ENCODE measurements around the gene HAND2. TPM values are rescaled to one million over a fixed set of nuclear protein-coding genes. Genes with fewer than 3 reads are reported as not detected.

HAND2 gene
- total and polyA plus RNA-seq, 12 donors = 0.11 to 56.1 (median 15.7) TPM

DNA sequence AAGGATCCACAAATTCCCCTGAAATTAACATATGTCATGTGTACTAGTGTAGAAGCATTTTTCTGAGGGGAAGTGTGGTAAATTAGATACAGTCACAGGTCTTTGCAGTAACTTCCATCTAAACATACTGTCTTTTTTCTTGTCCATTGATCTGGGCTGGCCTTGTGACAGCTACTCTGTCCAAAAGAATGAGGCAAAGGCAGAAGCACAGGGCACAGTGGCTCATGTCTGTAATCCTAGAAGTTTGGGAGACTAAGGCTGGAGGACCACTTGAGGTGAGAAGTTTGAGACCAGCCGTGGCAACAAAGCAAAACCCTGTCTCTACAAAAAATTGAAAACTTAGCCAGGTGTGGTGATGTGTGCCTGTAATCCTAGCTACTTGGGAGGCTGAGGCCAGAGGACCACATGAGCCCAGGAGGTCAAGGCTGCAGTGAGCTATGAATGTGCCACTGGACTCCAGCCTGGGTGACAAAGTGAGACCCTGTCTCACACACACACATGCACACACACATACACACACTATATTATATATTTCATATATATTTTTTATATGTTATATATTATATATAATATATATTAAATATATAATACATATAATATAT is 47.6 kb downstream of the HAND2 start:
- WGBS, 4 donors = 95 to 100% (median 100%) methylated on average over 1 of the region's 1 CpG

DNA sequence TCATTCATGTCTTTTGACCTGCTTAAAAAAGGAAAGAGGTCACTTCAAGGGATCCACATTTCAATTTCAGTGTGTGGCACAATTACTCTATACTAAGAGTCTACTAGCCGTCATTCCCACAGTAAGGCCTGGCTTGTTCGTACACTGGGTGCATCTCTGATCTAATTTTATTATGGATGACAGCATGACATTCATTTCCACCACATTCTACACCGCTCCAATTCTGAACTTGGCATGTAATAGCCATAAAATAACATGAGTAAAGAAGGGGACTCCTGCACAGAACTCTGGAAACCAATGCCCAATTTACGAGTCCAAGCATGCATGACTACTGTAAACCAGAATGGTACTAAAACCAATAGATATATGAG is 51.1 kb downstream of the HAND2 start:
- Histone ChIP-seq H3K4me3 (no peak overlapping the region), H3K36me3 (replicated peaks in 1 of 2) (no peaks in the 10 kb centered on the region), H3K27ac (no peak overlapping the region), H3K27me3 (no peaks in the 10 kb centered on the region), H3K4me1 (replicated peaks in 1 of 2) (no peaks in the 10 kb centered on the region), H3K9me3 (replicated peaks in 1 of 3) (no peaks in the 10 kb centered on the region)
- TF ChIP-seq, protein P1, sequence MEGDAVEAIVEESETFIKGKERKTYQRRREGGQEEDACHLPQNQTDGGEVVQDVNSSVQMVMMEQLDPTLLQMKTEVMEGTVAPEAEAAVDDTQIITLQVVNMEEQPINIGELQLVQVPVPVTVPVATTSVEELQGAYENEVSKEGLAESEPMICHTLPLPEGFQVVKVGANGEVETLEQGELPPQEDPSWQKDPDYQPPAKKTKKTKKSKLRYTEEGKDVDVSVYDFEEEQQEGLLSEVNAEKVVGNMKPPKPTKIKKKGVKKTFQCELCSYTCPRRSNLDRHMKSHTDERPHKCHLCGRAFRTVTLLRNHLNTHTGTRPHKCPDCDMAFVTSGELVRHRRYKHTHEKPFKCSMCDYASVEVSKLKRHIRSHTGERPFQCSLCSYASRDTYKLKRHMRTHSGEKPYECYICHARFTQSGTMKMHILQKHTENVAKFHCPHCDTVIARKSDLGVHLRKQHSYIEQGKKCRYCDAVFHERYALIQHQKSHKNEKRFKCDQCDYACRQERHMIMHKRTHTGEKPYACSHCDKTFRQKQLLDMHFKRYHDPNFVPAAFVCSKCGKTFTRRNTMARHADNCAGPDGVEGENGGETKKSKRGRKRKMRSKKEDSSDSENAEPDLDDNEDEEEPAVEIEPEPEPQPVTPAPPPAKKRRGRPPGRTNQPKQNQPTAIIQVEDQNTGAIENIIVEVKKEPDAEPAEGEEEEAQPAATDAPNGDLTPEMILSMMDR (IDR thresholded peaks at IDR 0.05) = no peak
- no peak for TF ChIP-seq POLR2A (IDR thresholded peaks at IDR 0.05)
- DNase-seq = no peak
- WGBS, 4 donors = 68 to 88% (median 84%) methylated on average over 4 of the region's 4 CpGs
- intact Hi-C loops (cut with DNase I) = no loop called here

More for the DNA sequence above, 47.6 kb downstream of the HAND2 start:
- intact Hi-C loops (cut with DNase I) = no loop called here
- peak in 1 of 7 donors; percentile 65 for DNase-seq
- H3K36me3 ChIP-seq (replicated peaks in 1 of 2) = no peaks in the 10 kb centered on the region
- no peak for TF ChIP-seq POLR2A (IDR thresholded peaks at IDR 0.05)
- TF ChIP-seq, protein P1 (IDR thresholded peaks at IDR 0.05) = no peak
- H3K27me3 ChIP-seq = no peaks in the 10 kb centered on the region
- no peak overlapping the region for H3K27ac ChIP-seq
- no peaks in the 10 kb centered on the region for H3K9me3 ChIP-seq (replicated peaks in 1 of 3)
- no peak overlapping the region for H3K4me3 ChIP-seq
- H3K4me1 ChIP-seq (replicated peaks in 1 of 2) = no peaks in the 10 kb centered on the region

DNA sequence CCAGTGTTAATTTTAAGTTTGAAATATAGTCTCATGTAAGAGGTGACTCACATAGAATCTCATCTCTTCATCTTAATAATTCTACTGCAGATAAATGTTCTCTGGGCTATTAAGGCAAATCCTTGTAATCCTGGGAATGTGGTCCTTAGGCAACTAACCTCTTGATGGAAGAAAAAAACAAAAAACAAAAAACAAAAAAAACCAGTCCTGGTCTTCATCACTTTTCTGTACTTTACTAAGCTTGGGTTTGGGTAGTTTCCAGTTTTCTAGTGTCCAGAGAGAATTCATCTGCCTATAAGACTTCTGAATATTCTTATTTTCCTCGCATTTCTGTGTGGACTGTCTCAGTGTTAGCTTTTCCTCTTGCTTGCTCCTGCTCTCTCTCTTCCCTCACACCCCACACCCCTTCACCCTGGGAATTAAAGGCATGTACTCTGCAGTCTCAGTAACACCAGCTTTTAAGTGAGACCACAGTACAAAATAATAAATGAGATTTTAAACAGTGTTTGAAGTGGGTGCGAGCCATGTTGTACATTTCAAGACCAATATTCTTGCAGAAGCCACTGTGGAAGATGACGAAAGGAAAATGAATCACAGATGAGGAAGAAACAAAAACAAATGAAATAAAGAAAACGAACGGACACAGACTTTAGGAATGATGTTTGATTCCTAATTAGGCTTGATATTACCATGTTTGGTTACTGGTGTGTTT is 51.7 kb downstream of the HAND2 start:
- WGBS, 4 donors = 71 to 82% (median 78%) methylated on average over 5 of the region's 5 CpGs
- no peak overlapping the region for H3K27ac ChIP-seq
- no peak for DNase-seq
- H3K9me3 ChIP-seq (replicated peaks in 1 of 3) = no peaks in the 10 kb centered on the region
- no peaks in the 10 kb centered on the region for H3K4me1 ChIP-seq (replicated peaks in 1 of 2)
- intact Hi-C loops (cut with DNase I) = no loop called here
- no peaks in the 10 kb centered on the region for H3K36me3 ChIP-seq (replicated peaks in 1 of 2)
- TF ChIP-seq, protein P1 (IDR thresholded peaks at IDR 0.05) = no peak
- no peak for TF ChIP-seq POLR2A (IDR thresholded peaks at IDR 0.05)
- no peak overlapping the region for H3K4me3 ChIP-seq
- H3K27me3 ChIP-seq = no peaks in the 10 kb centered on the region

DNA sequence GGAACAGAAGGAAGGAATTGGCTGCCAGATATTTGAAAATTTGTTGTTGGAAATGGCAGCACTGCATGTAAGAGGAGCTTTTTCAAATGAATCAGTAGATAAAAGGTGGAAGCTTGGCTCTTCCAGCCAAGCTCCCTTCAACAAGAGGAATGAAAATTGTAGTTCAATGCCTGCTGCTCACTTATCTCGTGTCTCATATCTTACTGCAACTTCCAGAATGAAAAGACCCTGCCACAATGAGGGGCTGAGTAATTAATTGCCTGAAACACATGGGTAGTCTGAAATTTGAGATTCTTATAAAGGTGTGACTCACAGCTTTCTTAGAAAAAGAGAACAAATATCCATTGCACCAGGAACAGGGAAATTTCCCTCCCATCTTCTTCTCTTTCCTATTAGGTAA is 53.0 kb downstream of the HAND2 start:
- no peak overlapping the region for H3K4me3 ChIP-seq
- H3K9me3 ChIP-seq (replicated peaks in 1 of 3) = no peaks in the 10 kb centered on the region
- H3K27me3 ChIP-seq = no peaks in the 10 kb centered on the region
- DNase-seq = no peak
- H3K4me1 ChIP-seq (replicated peaks in 1 of 2) = no peaks in the 10 kb centered on the region
- H3K27ac ChIP-seq = no peak overlapping the region
- 13 to 61% (median 47%) methylated on average over 1 of the region's 1 CpG for WGBS, 4 donors
- TF ChIP-seq, protein P1 (IDR thresholded peaks at IDR 0.05) = no peak
- TF ChIP-seq POLR2A (IDR thresholded peaks at IDR 0.05) = no peak
- no peaks in the 10 kb centered on the region for H3K36me3 ChIP-seq (replicated peaks in 1 of 2)
- intact Hi-C loops (cut with DNase I) = no loop called here

Other genes starting within 250 kb of the HAND2 start
- gene HMGB2, start 195.9 kb downstream of the HAND2 start, total RNA-seq = 10 to 100 TPM in 8 of 9 donors, 1 to 10 TPM in 1; 7.5 to 83.1 (median 22.9) TPM
- 10 to 100 TPM; 38.6 to 46.1 (median 42.8) TPM for gene HMGB2, start 195.9 kb downstream of the HAND2 start, polyA plus RNA-seq
- 10 to 100 TPM; 10.3 to 39.1 (median 14.6) TPM for gene SAP30, start 159.3 kb downstream of the HAND2 start, total RNA-seq
- gene SAP30, start 159.3 kb downstream of the HAND2 start, polyA plus RNA-seq = 10 to 100 TPM in 1 of 3 donors, 1 to 10 TPM in 2; 4.4 to 13.9 (median 4.7) TPM
- under 1 TPM in 7 of 9 donors, not detected in 2; 0.14 to 0.76 (median 0.21) TPM for gene SCRG1, start 131.1 kb downstream of the HAND2 start, total RNA-seq
- gene SCRG1, start 131.1 kb downstream of the HAND2 start, polyA plus RNA-seq = 1 to 10 TPM in 1 of 3 donors, under 1 TPM in 2; 0.40 to 1.9 (median 0.54) TPM

All from adrenal gland (tissue), 12 donors.